Tibial nerve (tissue), 4 donors: Measurements from ENCODE around the gene TPM1.

Experiments used
- CTCF ChIP-seq, 5 experiments: fragments of 200-600 bp in 3 of 5; fragments of 450-650 bp in 2 of 5; sonication (generic) in 3 of 5; IDR thresholded peaks; one replicate each; pipeline ENCODE4 v1.5.1; 2016 to 2019; ENCODE audit warnings: antibody characterized with exemption in 5 of 5, mild to moderate bottlenecking in 3 of 5, moderate library complexity in 2 of 5
- EP300 ChIP-seq, 2 donors: sonication (generic); formaldehyde crosslinking; IDR thresholded peaks; one replicate each; pipeline ENCODE4 v1.6.1; 2017; ENCODE audit warnings: antibody characterized with exemption in 2 of 2, mild to moderate bottlenecking in 1 of 2
- POLR2A ChIP-seq, 2 donors: fragments of 450-650 bp; IDR thresholded peaks; one replicate each; pipeline ENCODE4 v1.6.1; 2017; ENCODE audit warnings: antibody characterized with exemption in 2 of 2, mild to moderate bottlenecking in 2 of 2, moderate library complexity in 2 of 2

GRCh38 chr15:63041974-63042876 lies at the start of gene TPM1:
- TF ChIP-seq POLR2A (IDR thresholded peaks at IDR 0.05) (peak in 1 of 2 donors; percentile 61), CTCF (IDR thresholded peaks at IDR 0.05) (no peak), EP300 (IDR thresholded peaks at IDR 0.05) (peak in 1 of 2 donors; percentile 76)
